HFFc6 (cell line): ENCODE measurements around the gene RHEB. TPM values are rescaled to one million over a fixed set of nuclear protein-coding genes. Genes with fewer than 3 reads are reported as not detected.

ENCODE experiments used
- DNase-seq: peaks from one replicate; pipeline ENCODE4 v3.0.0-alpha.2; 2018
- H3K27ac Mint-ChIP-seq: 2 replicates; pipeline ENCODE4 v1.8.0; 2020; ENCODE audit warnings: mild to moderate bottlenecking, mixed read lengths
- H3K27me3 Mint-ChIP-seq: 2 replicates; pipeline ENCODE4 v1.8.0; 2021; ENCODE audit warnings: mild to moderate bottlenecking, moderate library complexity, mixed read lengths; ENCODE audit not compliant: insufficient read depth
- H3K36me3 Mint-ChIP-seq: 2 replicates; pipeline ENCODE4 v1.8.0; 2021; ENCODE audit warnings: low read depth, mixed read lengths
- H3K4me1 Mint-ChIP-seq: 2 replicates; pipeline ENCODE4 v1.8.0; 2020; ENCODE audit warnings: low read depth, mixed read lengths
- H3K4me3 Mint-ChIP-seq: 2 replicates; pipeline ENCODE4 v1.8.0; 2020; ENCODE audit warnings: mild to moderate bottlenecking, moderate library complexity, mixed read lengths
- H3K9me3 Mint-ChIP-seq: 2 replicates; pipeline ENCODE4 v1.8.0; 2020; ENCODE audit warnings: mild to moderate bottlenecking, mixed read lengths
- CTCF ChIP-seq: fragments of 200-600 bp; sonication (generic); IDR thresholded peaks from 2 replicates; pipeline ENCODE4 v1.5.0; 2021; ENCODE audit warnings: antibody characterized with exemption, mild to moderate bottlenecking
- total RNA-seq, 6 experiments: library from RNA; stranded (reverse); fragmentation: NEBNext Ultra II Directional; extraction: Animal tissue kit (Norgen Biotek cat#: 25700); gene quantifications; 2 replicates in 1 of 6; 3 replicates in 5 of 6; pipeline ENCODE4 v1.2.3, GENCODE V29; 2021

The RHEB gene
- total RNA-seq, 6 experiments from 2014 or later: 104 to 122 (median 118) TPM

DNA sequence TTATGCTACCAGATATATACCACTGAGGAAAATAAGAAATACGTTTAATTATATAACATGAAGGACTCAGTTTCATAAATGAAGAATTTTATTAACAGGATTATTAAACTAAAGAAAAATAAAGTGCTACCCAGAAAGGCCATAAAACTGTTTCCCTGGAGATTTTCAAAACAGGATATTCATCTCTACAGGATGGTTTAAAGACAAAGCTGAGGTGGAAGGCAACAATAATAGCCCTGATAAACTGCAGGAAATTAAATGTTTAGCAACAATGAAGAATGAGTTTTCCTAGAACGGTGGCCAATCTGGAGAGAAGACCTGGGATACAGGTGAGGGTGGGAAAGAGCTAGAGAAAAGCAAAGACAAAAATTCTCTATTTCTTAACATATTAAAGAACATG, 11.9 kb downstream of the RHEB start:
- no peak for DNase-seq
- no peak overlapping the region for H3K4me3 Mint-ChIP-seq
- no peak overlapping the region for H3K27ac Mint-ChIP-seq
- H3K36me3 Mint-ChIP-seq: no peaks in the 10 kb centered on the region
- no peak for TF ChIP-seq CTCF
- no peaks in the 10 kb centered on the region for H3K9me3 Mint-ChIP-seq
- peaks cover 72% of the 10 kb centered on the region for H3K4me1 Mint-ChIP-seq
- H3K27me3 Mint-ChIP-seq: no peaks in the 10 kb centered on the region

- H3K4me3 Mint-ChIP-seq: no peak overlapping the region
- peak; percentile 48 for TF ChIP-seq CTCF
Measured at GRCh38 chr7:151506901-151507382, 12.8 kb downstream of the RHEB start.

DNA sequence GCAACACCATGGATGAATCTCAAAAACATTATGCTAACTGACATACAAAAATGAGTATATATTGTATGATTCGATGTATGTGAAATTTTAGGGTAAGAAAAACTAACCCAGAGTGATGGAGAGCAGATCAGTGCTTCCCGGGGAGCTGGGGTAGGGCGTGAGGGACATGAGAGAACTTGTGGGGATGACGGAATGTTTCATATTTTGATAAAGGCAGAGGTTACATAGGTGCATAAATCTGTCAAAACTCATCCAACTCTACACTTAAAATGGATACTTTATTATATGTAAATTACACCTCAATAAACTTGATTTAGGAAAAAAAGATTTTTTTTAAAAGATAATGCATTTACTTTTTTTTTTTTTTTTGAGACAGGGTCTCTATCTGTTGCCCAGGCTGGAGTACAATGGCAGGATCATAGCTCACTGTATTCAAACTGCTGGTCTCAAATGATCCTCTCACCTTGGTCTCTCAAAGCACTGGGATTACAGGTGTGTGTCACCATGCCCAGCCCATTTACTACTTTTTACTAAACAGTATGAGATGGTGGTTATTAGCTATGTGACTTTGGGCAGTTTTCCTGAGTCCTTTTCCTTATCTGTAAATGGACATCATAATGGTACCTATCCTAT, 13.7 kb downstream of the RHEB start:
- Mint-ChIP-seq H3K27ac (no peak overlapping the region), H3K27me3 (no peaks in the 10 kb centered on the region), H3K4me3 (no peak overlapping the region), H3K9me3 (no peaks in the 10 kb centered on the region), H3K4me1 (peaks cover 64% of the 10 kb centered on the region), H3K36me3 (peaks cover 5% of the 10 kb centered on the region; the same call in 1 of the 2 replicates)
- DNase-seq: no peak
- no peak for TF ChIP-seq CTCF

More at GRCh38 chr7:151506901-151507382, 12.8 kb downstream of the RHEB start:
- Mint-ChIP-seq H3K4me1 (peaks cover 64% of the 10 kb centered on the region), H3K27me3 (no peaks in the 10 kb centered on the region), H3K27ac (no peak overlapping the region), H3K9me3 (no peaks in the 10 kb centered on the region), H3K36me3 (no peaks in the 10 kb centered on the region)
- DNase-seq: no peak

GRCh38 chr7:151505433-151505832, 14.3 kb downstream of the RHEB start:
- no peak overlapping the region for H3K27ac Mint-ChIP-seq
- peaks cover 10% of the 10 kb centered on the region for H3K36me3 Mint-ChIP-seq
- H3K9me3 Mint-ChIP-seq: no peaks in the 10 kb centered on the region
- peaks cover 61% of the 10 kb centered on the region for H3K4me1 Mint-ChIP-seq
- TF ChIP-seq CTCF: no peak
- no peaks in the 10 kb centered on the region for H3K27me3 Mint-ChIP-seq
- no peak overlapping the region for H3K4me3 Mint-ChIP-seq
- DNase-seq: no peak

DNA sequence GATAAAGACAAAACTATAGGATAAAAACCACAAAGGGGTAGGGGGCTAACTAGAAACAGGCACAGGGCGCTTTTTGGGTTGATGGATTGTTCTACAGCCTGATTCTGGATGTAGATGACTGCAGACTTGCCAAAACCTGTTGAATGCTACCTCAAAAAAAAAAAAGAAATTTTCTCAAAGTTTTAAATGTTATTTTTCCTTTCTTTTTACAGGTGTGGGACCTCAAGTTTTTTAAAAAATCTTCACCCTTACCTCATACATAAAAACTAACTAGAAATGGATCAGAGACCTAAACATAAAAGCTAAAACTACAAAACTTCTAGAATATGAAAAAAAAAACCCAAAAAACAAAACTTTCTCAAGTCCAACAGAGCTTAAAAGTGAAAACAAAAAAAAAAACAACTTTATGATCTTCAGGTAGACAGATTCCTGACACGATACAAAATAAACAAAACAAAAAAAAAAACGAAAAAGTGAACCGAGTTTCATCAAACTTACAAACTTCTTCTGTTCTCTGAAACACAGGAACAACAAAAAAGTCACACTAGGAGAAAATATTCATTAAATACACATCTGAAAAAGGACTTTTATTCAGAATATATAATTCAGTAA, 14.9 kb downstream of the RHEB start:
- no peaks in the 10 kb centered on the region for H3K9me3 Mint-ChIP-seq
- peaks cover 61% of the 10 kb centered on the region for H3K4me1 Mint-ChIP-seq
- no peak overlapping the region for H3K4me3 Mint-ChIP-seq
- no peak overlapping the region for H3K27ac Mint-ChIP-seq
- no peaks in the 10 kb centered on the region for H3K27me3 Mint-ChIP-seq
- TF ChIP-seq CTCF: no peak
- DNase-seq: no peak
- peaks cover 12% of the 10 kb centered on the region for H3K36me3 Mint-ChIP-seq
